ENCODE data around the gene PRKAR1B. TPM values are rescaled to one million over a fixed set of nuclear protein-coding genes. Genes with fewer than 3 reads are reported as not detected.

The PRKAR1B gene
- total RNA-seq, 1 experiment from 2014 or later, result 43.3 TPM

DNA sequence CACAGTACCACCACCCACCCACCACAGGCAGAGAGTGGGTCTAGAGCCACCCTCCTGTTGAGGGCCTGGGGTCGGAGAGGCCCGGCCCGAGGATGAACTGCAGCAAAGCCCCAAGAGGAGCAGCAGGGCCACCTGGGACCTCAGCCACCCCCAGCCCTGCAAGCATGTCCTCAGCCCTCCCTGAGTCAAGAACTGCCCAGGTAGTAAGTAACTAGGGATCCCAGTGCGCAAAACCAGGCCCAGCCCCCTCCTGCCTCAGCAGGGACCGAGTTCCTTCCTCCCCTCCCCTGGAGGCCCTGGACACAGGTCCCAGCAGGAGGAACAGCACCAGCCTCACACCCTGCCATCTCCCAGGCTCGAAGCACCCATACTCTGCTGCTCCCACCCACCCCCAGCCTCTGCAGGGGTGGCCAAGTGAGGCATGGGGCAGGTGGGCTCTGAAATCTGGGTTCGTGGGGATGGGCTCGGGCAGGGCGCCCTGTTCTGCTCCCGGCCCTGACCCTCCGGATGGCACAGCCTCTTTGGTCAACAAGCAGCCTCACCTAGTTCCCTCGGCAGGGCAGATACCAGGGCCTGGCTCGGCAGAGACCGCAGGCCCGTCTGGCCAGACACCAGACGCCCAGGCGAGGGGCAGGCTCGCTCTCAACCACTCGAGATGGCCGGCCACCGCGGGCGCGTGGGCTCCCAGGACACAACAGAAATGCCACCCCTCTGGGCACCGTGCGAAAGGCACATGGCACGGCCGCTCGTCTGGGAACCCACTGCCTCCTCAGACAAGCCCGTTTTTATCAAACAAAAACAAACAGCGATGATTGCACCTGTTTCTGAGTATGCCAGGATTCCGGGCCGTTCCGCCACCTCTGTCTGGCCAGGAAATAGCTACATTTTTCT, 222.6 kb downstream of the PRKAR1B start:
- no peak overlapping the region for H4K8ac ChIP-seq (replicated peaks; ENCODE audit: insufficient read length, low read depth, low read length)
- H4K91ac ChIP-seq (ENCODE audit: insufficient read length, low read depth, low read length), result no peak overlapping the region
- H3K14ac ChIP-seq (ENCODE audit: insufficient read depth, low read length), result no peak overlapping the region
- H2BK5ac ChIP-seq (ENCODE audit: insufficient read length, low read length), result no peak overlapping the region
- Mint-ChIP-seq H3K4me3 (no peak overlapping the region), H3K9me3 (no peaks in the 10 kb centered on the region; a peak in 1 of 5 replicates), H3K36me3 (ENCODE audit: insufficient read depth in 1 of 3, low read depth in 3 of 3) (peaks cover 25 to 35% (median 31%) of the 10 kb centered on the region in 3 experiments; a peak in 6 of 7 replicates), H3K27ac (peak overlapping the region; percentile 83 to 94 (median 89); a peak in 3 of 7 replicates), H3K4me1 (no peaks in the 10 kb centered on the region), H3K27me3 (ENCODE audit: low read depth) (no peaks in the 10 kb centered on the region)
- H3K4me2 ChIP-seq (ENCODE audit: insufficient read depth, insufficient read length, low read length), result no peak overlapping the region
- H3K79me2 ChIP-seq (ENCODE audit: insufficient read depth, low read length), result no peaks in the 10 kb centered on the region
- H2BK15ac ChIP-seq (ENCODE audit: low read depth, low read length), result no peak overlapping the region
- no peak overlapping the region for H2BK120ac ChIP-seq (ENCODE audit: low read depth, low read length, poor library complexity, severe bottlenecking)
- H3K4ac ChIP-seq (ENCODE audit: low read depth, low read length), result no peak overlapping the region; the same call in 1 of the 2 replicates
- no peak overlapping the region for H3K18ac ChIP-seq (ENCODE audit: insufficient read length, low read depth, low read length)
- H4K20me1 ChIP-seq (ENCODE audit: control insufficient read depth, insufficient read depth, insufficient read length), result no peaks in the 10 kb centered on the region
- H2AFZ ChIP-seq (ENCODE audit: low read length), result no peak overlapping the region
- H3K4me1 ChIP-seq (ENCODE audit: insufficient read depth, low read length), result no peaks in the 10 kb centered on the region
- TF ChIP-seq, protein P1, sequence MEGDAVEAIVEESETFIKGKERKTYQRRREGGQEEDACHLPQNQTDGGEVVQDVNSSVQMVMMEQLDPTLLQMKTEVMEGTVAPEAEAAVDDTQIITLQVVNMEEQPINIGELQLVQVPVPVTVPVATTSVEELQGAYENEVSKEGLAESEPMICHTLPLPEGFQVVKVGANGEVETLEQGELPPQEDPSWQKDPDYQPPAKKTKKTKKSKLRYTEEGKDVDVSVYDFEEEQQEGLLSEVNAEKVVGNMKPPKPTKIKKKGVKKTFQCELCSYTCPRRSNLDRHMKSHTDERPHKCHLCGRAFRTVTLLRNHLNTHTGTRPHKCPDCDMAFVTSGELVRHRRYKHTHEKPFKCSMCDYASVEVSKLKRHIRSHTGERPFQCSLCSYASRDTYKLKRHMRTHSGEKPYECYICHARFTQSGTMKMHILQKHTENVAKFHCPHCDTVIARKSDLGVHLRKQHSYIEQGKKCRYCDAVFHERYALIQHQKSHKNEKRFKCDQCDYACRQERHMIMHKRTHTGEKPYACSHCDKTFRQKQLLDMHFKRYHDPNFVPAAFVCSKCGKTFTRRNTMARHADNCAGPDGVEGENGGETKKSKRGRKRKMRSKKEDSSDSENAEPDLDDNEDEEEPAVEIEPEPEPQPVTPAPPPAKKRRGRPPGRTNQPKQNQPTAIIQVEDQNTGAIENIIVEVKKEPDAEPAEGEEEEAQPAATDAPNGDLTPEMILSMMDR (conservative IDR thresholded peaks at IDR 0.05), result no peak
- H3K27ac ChIP-seq (ENCODE audit: insufficient read length, low read depth, low read length), result no peak overlapping the region
- H2BK20ac ChIP-seq (ENCODE audit: low read depth, low read length, poor library complexity, severe bottlenecking), result no peak overlapping the region
- DNase-seq, result no peak
- no peaks in the 10 kb centered on the region for H3K23me2 ChIP-seq (ENCODE audit: insufficient read length, low read depth, low read length, poor library complexity, severe bottlenecking)
- no peak overlapping the region for H2AK5ac ChIP-seq (ENCODE audit: insufficient read length, low read length)
- H3K27me3 ChIP-seq (ENCODE audit: insufficient read depth, low read length), result no peaks in the 10 kb centered on the region
- H3K23ac ChIP-seq (ENCODE audit: insufficient read length, low read depth, low read length), result no peak overlapping the region
- H3K79me1 ChIP-seq (ENCODE audit: insufficient read depth, low read depth, low read length, poor library complexity, severe bottlenecking), result no peaks in the 10 kb centered on the region
- no peak overlapping the region for H4K5ac ChIP-seq (ENCODE audit: insufficient read length, low read depth, low read length)
- WGBS (ENCODE audit: extremely low coverage, insufficient read length, low lambda C conversion rate), result no CpG with 5 or more reads among the region's 34 CpGs
- no peak overlapping the region for H3K9ac ChIP-seq (ENCODE audit: extremely low read depth, insufficient read length, low read length)
- H2BK12ac ChIP-seq (ENCODE audit: insufficient read length, low read depth, low read length), result no peak overlapping the region
- no peak overlapping the region for H3T11ph ChIP-seq (ENCODE audit: low read length)
- no peak overlapping the region for H3K56ac ChIP-seq (ENCODE audit: insufficient read length, low read depth, low read length)
- H3K9me3 ChIP-seq (ENCODE audit: control insufficient read depth, low read depth, low read length), result no peaks in the 10 kb centered on the region
